ENCODE data around the gene SCT.
"Not testable (repeated sequence)": the region's sequence is repeated elsewhere in the genome, so short reads cannot be mapped to it uniquely, and the experiment has no call there.

SCT gene, protein sequence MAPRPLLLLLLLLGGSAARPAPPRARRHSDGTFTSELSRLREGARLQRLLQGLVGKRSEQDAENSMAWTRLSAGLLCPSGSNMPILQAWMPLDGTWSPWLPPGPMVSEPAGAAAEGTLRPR

DNA sequence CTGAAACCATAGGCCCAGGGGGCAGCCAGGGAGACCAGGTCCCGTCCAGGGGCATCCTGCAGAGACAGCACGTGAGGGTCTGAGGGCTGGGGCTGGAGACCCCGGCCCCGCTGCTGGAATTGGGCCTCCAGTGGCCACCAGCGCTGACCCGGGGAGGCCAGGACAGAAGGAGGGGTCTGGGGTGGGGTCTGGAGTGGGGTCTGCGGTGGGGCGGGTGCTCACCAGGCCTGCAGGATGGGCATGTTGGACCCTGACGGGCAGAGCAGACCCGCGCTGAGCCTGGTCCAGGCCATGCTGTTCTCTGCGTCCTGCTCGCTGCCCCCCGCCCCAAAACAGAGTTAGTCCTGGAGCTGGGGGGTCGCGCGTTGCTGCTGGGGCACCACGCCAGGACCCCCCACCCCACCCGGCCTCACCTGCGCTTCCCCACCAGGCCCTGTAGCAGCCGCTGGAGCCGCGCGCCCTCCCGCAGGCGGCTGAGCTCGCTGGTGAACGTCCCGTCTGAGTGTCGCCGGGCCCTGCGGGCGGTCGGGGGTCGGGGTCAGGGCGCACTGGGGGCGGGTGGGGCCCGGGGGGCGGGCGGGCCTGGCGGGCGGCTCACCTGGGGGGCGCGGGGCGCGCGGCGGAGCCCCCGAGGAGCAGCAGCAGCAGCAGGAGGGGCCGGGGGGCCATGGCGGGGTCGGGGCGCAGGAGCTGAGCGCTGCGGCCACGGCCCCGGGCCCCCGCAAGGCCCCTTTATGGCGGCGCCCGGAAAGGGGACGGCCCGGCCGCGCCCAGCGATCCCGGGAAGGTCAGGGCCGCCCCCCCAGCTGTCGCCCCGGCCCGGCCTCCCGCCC lies at the start of gene SCT:
Gene SCT (minus strand): TSS at position 707 of the 833 bp plus-strand sequence. CDS start 38 bp downstream, at position 669.
- no peak for DNase-seq (ENCODE audit: low read depth in 2 of 2)

DNA sequence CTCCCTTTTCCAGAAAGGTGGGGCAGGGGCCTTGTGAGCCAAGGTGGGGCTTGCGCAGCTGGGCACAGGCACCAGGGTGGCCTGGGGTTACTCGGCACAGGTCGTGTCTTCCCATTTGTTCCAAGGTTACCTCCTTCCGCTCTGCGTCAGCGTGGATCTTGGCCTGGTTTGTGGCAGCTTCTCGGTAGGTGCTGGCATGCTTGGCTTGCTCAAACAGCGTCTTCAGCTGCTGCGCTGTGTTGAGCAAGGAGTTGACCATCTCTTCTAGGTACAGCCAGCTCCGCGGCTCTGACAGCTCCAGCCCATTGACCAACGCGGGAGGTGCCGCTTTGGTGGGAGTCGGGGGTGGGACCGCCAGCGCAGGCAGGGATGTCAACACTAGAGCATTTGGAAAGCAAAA lies 47.4 kb upstream of the SCT start:
- no peak for DNase-seq (ENCODE audit: low read depth in 2 of 2)

DNA sequence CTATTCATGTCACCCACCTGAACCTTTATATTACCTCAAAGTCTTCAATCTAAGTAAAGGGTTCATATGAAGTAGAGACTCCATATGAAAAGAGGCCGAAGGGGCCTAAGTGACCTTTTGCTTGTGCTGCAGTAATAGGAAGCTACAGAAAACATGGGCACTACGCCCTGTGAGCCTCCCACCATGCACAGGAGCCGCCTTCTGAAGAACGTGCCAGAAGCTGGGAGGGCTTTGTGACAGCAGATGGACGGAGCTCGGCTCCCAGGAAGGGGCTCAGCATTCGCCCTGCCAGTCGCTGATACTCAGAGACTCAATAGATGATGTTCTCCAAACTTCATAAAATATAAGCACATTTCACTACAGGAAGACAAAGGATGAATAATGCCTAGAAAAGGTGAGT lies 46.9 kb upstream of the SCT start:
- DNase-seq (ENCODE audit: low read depth in 2 of 2): no peak

DNA sequence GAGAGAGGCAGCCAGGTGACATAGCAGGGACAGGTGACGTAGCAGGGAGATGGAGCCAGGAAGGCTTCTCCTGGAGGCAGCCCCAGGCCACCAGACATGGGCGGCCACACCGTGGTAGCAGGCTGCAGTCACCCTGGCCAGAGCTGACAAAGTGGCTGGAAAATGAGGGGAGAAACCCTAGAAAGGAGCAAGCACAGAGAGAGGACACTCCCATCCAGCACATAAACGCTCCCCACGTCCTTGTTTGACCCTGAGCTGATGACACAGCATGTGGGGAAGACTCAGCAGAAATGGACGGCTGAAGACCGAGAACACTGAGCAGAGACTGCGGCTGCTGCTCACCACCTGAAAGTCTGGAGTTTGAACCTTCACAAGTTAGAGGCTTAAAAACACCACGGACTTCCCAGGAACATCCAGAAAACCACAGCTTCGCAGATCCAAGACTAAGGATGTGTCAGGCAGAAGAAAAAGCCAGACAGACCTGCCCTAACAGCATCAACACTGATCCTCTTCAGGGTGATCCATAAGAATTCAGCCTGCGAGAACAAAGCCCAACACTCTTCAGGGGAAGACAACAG lies 38.8 kb upstream of the SCT start:
- DNase-seq (ENCODE audit: low read depth in 2 of 2): peak in 1 of 2 experiments; percentile 14

DNA sequence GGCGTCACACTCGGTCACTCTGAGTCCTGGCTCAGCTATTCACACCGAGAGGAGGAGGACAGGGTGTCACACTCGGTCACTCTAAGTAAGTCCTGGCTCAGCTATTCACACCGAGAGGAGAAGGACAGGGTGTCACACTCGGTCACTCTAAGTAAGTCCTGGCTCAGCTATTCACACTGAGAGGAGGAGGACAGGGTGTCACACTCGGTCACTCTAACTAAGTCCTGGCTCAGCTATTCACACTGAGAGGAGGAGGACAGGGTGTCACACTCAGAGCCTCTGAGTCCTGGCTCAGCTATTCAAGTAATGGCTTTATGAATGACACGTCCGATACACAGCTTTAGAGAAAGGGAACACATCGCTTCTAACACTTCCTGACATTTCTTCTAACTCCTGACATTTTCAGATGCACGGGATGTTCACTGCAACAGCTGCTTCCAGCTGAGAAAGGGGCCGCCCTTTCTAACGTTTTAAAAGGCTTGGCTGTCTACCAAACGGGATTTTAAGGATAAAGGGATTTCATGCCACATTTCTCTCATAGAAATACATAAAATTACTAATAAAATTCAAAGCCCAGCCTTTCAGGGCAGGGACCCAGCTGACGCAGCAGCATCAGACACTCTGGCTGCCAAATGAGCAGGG lies 38.2 kb upstream of the SCT start:
- DNase-seq (ENCODE audit: low read depth in 2 of 2): no peak

DNA sequence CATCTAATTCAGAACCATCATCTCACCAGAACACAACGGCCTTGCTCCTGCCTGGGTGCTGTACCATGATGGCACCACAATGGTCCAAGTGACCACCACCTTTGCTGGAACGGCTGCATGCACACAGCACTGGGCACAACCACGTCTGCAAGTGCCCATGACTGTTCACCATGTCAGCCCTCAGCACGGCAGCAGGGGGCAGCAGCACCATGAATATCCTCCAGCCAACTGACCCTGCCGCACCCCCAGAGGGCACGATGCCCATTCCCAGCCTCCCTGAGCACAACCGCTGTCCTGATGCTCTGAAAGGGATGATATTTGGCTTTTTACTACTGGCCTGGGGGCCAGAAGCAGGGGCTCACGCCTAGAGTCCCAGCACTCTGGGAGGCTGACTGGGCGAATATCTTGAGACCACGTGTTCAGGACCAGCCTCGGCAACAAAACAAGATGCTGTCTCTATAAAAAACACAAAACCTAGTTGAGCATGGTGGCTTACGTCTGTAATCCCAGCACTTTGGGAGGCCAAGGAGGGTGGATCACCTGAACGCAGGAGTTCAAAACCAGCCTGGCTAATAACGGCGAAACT lies 35.8 kb upstream of the SCT start:
- no peak for DNase-seq (ENCODE audit: low read depth in 2 of 2)

DNA sequence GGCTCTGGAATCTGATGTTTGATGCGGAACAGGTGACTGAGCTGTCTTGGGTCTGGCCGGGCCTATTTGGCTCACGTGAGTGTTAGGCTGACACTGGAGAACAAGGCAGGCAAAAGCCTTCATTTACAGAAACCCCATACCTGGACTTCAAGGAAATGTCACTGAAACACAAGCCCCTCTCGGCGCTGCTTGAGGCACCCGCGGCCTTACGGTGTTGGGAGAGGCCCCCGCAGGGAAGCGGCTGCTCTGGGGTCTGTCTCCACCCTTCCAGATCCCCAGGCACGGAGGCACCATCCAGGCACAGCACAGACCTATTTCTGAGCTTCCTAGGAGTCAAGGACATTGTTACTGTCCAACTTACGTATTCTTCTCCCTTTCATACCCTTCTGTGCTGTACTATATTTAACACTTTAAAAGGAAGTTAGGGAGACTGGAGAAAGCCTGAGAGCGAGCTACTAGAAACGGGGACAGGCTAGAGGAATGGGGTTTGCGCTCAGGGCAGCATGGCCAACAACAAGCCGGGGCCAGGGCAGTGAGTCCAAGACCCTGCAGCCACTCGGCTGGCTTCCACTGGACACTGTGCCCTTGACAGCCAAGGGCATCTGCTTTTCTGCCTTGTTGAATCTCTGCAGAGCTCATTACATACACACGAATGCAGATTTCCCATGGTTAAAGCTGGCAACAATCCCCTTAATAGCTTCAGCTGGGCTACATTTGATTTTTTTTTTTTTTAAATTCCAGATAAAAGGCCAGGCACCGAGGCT lies 33.9 kb upstream of the SCT start:
- DNase-seq (ENCODE audit: low read depth in 2 of 2): no peak

DNA sequence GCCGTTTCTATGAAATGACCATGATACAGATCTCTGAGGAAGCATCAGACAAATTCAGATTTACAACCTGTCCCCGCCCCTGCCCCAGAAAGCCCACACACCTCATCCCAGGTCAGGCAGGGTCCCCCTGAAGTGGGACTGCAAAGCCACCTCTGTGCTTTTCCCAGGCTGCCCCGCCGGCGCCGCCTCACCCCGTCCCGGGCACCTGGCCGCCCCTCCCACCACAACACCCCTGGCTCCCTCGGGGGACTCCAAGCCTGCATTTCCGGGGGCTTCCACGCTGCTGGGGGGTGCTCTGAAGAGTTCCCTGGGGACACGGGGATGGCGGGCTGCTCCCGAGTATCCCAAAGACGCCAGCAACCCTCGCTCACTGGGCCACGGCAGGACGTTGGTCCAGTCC lies 33.3 kb upstream of the SCT start:
- DNase-seq (ENCODE audit: low read depth in 2 of 2): no peak

DNA sequence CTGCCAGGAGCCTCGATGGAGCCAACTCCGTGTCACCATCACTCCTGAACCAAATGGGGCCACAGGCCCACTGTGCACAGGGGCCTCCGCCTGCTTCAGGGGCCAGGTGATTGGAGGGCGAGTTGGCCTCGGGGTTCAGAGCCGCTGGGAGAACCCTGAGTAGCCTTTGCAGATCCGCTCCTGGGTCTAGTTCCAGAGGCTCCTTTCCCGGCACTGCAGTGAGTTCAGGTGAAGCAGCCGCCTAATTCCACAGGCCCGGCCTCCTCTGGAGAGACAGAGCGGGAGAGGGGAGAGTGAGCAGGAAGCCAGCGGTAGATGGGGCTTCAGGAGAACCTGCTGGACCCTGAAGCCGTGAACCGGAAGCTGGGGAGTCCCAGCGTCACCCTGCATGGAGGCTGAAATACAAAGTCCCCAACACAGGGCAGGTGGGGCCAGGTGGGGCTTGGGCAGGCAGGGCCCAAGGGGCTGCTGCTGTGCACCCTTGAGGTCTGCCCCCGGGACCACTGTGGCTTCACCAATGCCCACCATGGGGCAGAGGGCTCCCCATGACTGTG lies 32.6 kb upstream of the SCT start:
- DNase-seq (ENCODE audit: low read depth in 2 of 2): no peak

DNA sequence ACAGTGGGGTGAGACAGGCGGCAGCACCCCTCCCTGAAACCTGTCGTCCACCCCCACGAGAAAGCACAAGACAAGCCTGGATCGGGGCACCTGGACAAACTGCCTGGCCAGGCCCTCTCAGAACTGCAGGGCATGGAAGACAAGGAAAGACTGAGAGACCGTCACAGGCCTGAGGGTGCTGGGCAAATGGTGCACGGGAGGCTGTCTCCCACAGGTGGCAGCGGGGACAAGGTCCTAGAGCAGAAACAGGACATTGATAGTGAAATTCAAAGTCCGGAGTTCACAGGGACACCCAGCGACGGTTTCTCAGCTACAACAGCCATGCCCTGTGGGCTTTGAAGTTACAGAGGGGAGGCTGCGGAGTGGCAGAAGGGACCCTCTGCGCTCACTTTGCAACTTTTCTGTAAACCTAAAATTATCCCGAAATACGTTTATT lies 30.7 kb upstream of the SCT start:
- no peak for DNase-seq (ENCODE audit: low read depth in 2 of 2)

DNA sequence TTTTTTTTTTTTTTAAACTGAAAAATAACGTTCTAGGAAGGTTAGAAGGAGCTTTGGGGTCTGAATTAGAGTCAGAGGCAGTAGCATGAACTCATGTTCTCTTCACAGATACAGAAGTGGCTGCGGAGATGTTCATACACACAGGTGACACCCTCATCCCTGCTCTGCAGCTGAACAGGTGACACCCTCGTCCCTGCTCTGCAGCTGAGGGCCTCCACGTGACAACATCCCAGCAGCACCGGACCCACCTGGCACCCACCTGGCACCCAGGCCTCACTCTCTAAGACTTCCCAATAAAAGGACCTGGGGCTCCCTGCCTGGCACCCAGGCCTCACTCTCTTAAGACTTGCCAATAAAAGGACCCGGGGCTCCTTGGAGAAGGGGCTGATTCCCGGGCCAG lies 29.9 kb upstream of the SCT start:
- DNase-seq (ENCODE audit: low read depth in 2 of 2): no peak

DNA sequence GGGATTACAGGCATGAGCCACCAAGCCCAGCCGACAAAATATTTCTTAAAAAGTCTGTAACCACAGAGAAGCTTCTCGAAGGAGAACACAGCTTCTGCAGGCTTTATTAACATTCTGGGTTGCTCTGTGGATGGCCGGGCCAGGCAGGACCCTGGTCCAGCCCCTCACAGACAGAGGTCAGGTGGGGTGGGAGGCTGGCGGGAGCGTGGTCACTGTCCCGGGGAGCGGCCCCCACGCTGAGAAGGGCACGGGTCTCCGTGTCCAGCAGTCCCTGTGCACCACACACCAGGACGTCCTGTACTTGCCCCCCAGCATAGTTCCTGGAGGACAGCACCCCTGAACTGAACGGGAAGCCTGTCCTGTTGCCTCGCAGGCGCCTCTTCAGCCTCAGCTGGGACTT lies 29.4 kb upstream of the SCT start:
- DNase-seq (ENCODE audit: low read depth in 2 of 2): no peak

DNA sequence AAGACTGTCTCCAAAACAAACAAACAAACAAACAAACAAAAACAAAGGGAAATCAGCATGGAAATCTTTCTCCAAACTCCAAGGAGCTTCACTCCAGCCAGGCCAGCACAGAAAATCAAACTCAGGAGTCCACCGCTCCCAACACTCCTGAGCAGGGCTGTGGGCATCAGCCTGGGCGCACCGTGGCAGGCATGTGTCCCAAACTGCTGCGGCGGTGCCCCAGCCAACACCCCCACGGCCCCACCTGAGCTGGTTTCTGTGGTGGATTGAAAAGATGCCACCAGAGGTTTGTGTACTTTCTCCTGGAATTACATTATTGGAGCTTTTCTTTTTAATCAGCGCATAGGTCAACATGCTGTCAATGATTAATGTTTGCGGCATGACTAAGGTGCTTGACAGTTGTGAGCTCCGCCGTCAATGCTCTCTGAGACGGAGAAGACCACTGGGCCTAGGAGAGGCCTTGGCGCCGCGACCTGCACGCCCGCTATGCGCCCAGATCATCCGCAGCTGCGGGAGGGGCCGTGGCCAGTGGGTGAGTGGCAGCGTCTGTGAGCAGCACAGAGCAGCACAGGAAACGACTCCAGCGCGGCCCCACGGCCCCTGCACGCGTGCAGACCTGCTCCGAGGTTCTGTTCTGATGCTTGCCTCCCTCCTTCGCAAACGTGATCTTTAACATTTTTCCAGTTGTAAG lies 28.2 kb upstream of the SCT start:
- DNase-seq (ENCODE audit: low read depth in 2 of 2): no peak

DNA sequence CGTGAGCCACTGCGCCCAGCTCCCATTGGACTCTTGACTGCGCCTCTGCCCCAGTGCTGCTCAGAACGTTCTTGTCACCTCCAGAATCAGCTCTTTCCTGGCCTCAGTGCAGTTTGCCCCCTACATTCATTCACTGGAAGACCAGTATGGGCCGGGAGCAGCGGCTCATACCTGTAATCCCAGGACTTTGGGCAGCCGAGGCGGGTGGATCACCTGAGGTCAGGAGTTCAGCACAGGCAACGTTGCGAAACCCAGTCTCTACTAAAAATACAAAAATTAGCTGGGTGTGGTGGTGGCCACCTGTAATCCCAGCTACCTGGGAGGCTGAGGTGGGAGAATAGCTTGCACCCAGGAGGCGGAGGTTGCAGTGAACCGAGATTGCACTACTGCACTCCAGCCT lies 27.5 kb upstream of the SCT start:
- DNase-seq (ENCODE audit: low read depth in 2 of 2): not testable (repeated sequence)

DNA sequence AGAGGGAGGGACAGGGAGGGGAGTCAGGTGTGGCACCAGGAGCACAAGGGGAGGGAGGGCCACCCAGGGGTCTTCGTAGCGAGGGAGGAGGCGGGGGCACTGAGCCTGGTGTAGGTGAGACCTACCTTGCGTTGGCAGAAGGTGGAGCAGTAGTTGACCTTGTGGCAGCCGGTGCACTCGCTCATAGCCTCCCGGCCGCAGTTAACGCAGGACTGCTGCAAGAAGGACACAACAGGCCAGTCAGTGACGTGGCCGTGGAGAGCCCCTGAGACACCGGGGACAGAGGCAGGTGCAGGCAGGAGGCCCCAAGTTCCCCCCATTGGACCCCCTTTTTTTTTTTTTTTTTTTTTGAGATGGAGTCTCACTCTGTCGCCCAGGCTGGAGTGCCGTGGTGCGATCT lies 26.9 kb upstream of the SCT start:
- no peak for DNase-seq (ENCODE audit: low read depth in 2 of 2)

DNA sequence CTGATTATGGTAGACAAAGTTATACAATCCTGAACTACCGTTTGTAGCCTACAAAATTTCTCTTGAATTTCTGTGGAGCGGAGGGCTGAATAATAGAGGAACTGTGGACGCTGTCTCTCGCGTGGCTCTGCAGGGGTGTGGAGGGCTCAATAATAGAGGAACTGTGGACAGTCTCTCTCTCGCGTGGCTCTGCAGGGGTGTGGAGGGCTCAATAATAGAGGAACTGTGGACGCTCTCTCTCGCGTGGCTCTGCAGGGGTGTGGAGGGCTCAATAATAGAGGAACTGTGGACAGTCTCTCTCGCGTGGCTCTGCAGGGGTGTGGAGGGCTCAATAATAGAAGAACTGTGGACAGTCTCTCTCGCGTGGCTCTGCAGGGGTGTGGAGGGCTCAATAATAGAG lies 26.2 kb upstream of the SCT start:
- DNase-seq (ENCODE audit: low read depth in 2 of 2): not testable (repeated sequence)

DNA sequence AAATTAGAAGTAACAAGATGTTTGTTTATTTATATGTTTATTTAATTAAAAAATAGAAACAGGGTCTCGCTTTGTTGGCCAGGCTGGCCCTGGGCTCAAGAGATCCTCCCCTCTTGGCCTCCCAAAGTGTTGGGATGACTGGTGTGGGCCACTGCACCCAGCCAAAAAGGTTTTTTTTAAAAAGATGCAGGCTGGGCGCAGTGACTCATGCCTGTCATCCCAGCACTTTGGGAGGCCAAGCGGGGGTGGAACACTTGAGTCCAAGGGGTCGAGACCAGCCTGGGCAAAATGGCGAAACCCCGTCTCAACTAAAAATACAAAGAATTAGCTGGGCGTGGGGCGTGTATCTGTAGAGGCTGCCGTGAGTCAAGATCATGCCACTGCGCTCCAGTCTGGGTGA lies 23.5 kb upstream of the SCT start:
- DNase-seq (ENCODE audit: low read depth in 2 of 2): no peak

DNA sequence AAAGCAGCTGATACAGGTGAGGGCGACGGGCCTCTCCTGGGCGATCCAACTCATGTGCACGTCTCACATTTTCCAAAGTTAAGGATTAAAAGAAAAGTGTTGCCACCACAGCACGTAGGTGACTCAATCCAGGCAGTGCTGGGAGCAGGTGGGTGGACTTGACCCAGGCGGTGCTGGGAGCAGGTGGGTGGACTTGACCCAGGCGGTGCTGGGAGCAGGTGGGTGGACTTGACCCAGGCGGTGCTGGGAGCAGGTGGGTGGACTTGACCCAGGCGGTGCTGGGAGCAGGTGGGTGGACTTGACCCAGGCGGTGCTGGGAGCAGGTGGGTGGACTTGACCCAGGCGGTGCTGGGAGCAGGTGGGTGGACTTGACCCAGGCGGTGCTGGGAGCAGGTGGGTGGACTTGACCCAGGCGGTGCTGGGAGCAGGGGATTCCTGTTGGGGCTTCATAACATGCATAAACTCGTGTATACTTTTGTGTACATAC lies 20.7 kb upstream of the SCT start:
- not testable (repeated sequence) for DNase-seq (ENCODE audit: low read depth in 2 of 2)

DNA sequence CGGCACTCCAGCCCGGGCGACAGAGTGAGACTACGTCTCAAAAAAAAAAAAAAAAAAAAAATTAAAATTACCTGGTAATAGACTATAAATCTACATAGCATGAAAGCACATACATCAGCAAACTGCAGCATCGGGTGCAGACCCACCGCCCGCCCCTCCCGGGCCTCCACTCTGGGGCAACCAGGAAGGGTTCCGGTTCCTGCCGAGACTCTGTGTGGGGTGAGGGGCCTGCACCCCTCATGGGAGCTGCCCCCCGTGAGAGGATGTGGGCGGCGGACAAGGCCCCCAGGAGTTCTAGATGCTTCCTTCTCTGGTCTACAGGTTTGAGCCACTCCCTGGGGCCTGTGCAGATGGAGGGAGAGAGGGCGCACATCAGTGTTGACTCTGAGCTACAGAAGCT lies 19.2 kb upstream of the SCT start:
- no peak for DNase-seq (ENCODE audit: low read depth in 2 of 2)

DNA sequence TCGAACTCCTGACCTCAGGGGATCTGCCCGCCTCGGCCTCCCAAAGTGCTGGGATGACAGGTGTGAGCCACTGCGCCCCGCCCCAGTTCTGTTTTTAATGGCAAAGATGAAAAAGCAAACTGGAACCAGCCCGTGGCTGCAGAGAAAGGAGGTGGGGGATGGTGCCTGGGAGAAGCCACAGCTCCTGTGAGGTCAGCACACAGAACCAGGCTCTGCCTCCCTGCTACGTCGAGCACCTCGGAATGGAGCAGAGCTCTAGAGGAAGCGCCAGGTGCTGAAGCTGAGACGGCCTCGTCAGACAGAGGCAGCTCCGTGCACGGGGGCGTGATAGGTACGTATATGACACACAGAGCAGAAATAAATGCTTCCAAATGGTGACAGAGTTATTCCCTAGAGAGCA lies 18.6 kb upstream of the SCT start:
- DNase-seq (ENCODE audit: low read depth in 2 of 2): no peak
